ENCODE measurements around the gene SUPT3H.

The SUPT3H gene

GRCh38 chr6:45086360-45087084, 291.2 kb downstream of the SUPT3H start:
- Histone ChIP-seq H3K36me3 (ENCODE audit: control insufficient read depth in 2 of 2, insufficient read depth in 2 of 2, low read length in 2 of 2) (no peaks in the 10 kb centered on the region), H3K9me3 (ENCODE audit: control insufficient read depth in 2 of 2, low read length in 2 of 2) (no peaks in the 10 kb centered on the region), H3K4me3 (ENCODE audit: low read length in 2 of 2) (no peak overlapping the region), H3K4me1 (ENCODE audit: control insufficient read depth, insufficient read depth, low read length) (no peaks in the 10 kb centered on the region), H3K9ac (ENCODE audit: low read length in 2 of 2) (no peak overlapping the region), H3K27ac (ENCODE audit: low read length) (no peak overlapping the region), H3K27me3 (ENCODE audit: control insufficient read depth in 1 of 2, insufficient read depth in 2 of 2, low read length in 2 of 2) (no peaks in the 10 kb centered on the region)

DNA sequence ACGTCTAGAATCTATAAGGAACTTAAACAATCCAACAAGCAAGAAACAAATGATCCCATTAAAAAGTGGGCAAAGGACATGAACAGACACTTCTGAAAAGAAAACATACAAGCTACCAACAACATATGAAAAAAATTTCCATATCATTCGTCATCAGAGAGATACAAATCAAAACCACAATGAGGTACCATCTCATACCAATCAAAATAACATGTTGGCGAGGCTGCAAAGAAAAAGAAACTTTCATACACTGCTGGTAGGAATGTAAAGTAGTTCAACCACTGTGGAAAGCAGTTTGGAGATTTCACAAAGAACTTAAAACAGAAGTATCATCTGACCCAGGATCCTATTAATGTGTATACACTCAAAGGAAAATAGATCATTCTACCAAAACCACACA, 293.5 kb downstream of the SUPT3H start:
- H3K9me3 ChIP-seq (ENCODE audit: control insufficient read depth in 2 of 2, low read length in 2 of 2), result no peaks in the 10 kb centered on the region
- H3K36me3 ChIP-seq (ENCODE audit: control insufficient read depth in 2 of 2, insufficient read depth in 2 of 2, low read length in 2 of 2), result no peaks in the 10 kb centered on the region
- H3K27me3 ChIP-seq (ENCODE audit: control insufficient read depth in 1 of 2, insufficient read depth in 2 of 2, low read length in 2 of 2), result no peaks in the 10 kb centered on the region
- H3K4me1 ChIP-seq (ENCODE audit: control insufficient read depth, insufficient read depth, low read length), result no peaks in the 10 kb centered on the region
- H3K9ac ChIP-seq (ENCODE audit: low read length in 2 of 2), result no peak overlapping the region
- no peak overlapping the region for H3K4me3 ChIP-seq (ENCODE audit: low read length in 2 of 2)
- H3K27ac ChIP-seq (ENCODE audit: low read length), result no peak overlapping the region

GRCh38 chr6:45082091-45082490, 295.6 kb downstream of the SUPT3H start:
- H3K9me3 ChIP-seq (ENCODE audit: control insufficient read depth in 2 of 2, low read length in 2 of 2), result peaks cover 0 to 7% of the 10 kb centered on the region in 2 donors
- no peaks in the 10 kb centered on the region for H3K36me3 ChIP-seq (ENCODE audit: control insufficient read depth in 2 of 2, insufficient read depth in 2 of 2, low read length in 2 of 2)
- H3K4me3 ChIP-seq (ENCODE audit: low read length in 2 of 2), result no peak overlapping the region
- H3K27me3 ChIP-seq (ENCODE audit: control insufficient read depth in 1 of 2, insufficient read depth in 2 of 2, low read length in 2 of 2), result no peaks in the 10 kb centered on the region
- H3K9ac ChIP-seq (ENCODE audit: low read length in 2 of 2), result no peak overlapping the region
- H3K4me1 ChIP-seq (ENCODE audit: control insufficient read depth, insufficient read depth, low read length), result no peaks in the 10 kb centered on the region
- no peak overlapping the region for H3K27ac ChIP-seq (ENCODE audit: low read length)

DNA sequence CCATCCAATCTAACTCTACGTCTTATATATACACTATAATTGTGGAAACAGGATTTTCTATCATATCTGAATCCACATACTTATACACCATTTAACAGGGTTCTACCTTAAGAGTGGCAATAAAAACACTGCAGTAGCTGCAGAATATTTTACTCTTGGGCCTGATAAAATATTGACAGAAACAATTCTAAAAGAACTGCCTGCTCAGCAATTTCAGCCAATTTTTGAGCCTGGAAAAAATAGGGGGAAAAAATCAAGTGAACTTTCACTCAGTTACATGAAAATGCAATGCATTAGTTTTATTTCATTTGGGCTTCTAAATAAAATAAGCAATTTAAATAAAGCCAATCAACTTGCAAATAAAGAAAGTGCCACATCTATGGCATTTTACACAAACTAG, 296.1 kb downstream of the SUPT3H start:
- H3K27ac ChIP-seq (ENCODE audit: low read length), result no peak overlapping the region

DNA sequence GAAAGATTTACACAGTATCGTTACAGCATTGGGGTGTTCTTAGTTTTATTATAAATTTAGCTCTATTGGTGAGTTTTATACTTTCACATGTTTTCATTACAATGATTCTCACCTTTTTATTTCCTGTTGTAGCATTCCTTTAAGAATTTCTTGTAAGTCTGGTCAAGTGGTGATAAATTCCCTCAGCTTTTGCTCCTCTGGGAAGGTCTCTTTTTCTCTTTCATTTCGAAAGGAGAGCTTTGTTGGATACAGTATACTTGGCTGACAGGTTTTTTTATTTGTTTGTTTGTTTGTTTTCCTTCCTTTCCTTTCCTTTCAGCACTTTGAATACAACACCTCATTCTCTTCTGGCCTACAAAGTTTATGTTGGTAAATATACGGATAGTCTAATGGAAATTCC, 299.3 kb downstream of the SUPT3H start:
- peaks cover 0 to 7% of the 10 kb centered on the region in 2 donors for H3K9me3 ChIP-seq (ENCODE audit: control insufficient read depth in 2 of 2, low read length in 2 of 2)

More for the DNA sequence above, 296.1 kb downstream of the SUPT3H start:
- no peaks in the 10 kb centered on the region for H3K27me3 ChIP-seq (ENCODE audit: control insufficient read depth in 1 of 2, insufficient read depth in 2 of 2, low read length in 2 of 2)
- no peaks in the 10 kb centered on the region for H3K36me3 ChIP-seq (ENCODE audit: control insufficient read depth in 2 of 2, insufficient read depth in 2 of 2, low read length in 2 of 2)
- H3K9me3 ChIP-seq (ENCODE audit: control insufficient read depth in 2 of 2, low read length in 2 of 2), result peaks cover 0 to 7% of the 10 kb centered on the region in 2 donors
- no peak overlapping the region for H3K9ac ChIP-seq (ENCODE audit: low read length in 2 of 2)
- no peaks in the 10 kb centered on the region for H3K4me1 ChIP-seq (ENCODE audit: control insufficient read depth, insufficient read depth, low read length)
- H3K4me3 ChIP-seq (ENCODE audit: low read length in 2 of 2), result no peak overlapping the region

DNA sequence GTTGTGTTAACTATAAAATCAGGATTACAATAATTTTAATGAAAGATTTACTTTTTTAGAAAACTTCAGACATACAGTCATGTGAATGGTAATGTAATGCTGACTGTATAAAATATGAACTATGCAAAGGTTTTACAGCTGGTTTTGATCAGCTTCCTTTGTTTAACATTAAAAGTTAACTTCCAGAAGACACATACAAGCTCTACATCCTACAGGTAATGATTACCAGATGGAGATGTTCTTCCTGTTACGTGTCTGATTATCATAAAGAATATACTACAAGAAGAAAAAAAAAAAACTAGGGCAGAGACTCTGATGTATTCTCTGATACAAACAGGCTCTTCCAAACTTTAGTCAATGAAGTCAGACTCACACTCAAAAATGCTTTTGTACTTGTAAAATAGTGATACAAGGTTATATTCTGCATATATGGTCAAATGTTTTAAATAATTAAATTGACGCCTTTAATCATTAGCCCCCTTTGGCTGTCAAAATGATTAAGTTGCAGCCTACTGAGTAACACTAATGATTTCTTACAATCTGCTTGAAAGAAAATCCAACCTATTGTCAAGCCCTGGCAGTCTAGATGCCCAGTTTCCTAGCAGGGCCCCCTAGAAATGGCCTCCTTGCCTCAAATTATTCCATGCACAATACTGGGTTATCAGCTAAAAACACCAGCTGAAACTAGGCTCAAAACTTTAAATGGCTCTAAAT, 301.4 kb downstream of the SUPT3H start:
- Histone ChIP-seq H3K4me3 (ENCODE audit: low read length in 2 of 2) (no peak overlapping the region), H3K36me3 (ENCODE audit: control insufficient read depth in 2 of 2, insufficient read depth in 2 of 2, low read length in 2 of 2) (no peaks in the 10 kb centered on the region), H3K9me3 (ENCODE audit: control insufficient read depth in 2 of 2, low read length in 2 of 2) (peaks cover 0 to 7% of the 10 kb centered on the region in 2 donors), H3K27ac (ENCODE audit: low read length) (no peak overlapping the region), H3K27me3 (ENCODE audit: control insufficient read depth in 1 of 2, insufficient read depth in 2 of 2, low read length in 2 of 2) (no peaks in the 10 kb centered on the region), H3K9ac (ENCODE audit: low read length in 2 of 2) (no peak overlapping the region), H3K4me1 (ENCODE audit: control insufficient read depth, insufficient read depth, low read length) (no peaks in the 10 kb centered on the region)

More for the DNA sequence above, 299.3 kb downstream of the SUPT3H start:
- Histone ChIP-seq H3K27me3 (ENCODE audit: control insufficient read depth in 1 of 2, insufficient read depth in 2 of 2, low read length in 2 of 2) (no peaks in the 10 kb centered on the region), H3K4me1 (ENCODE audit: control insufficient read depth, insufficient read depth, low read length) (no peaks in the 10 kb centered on the region), H3K36me3 (ENCODE audit: control insufficient read depth in 2 of 2, insufficient read depth in 2 of 2, low read length in 2 of 2) (no peaks in the 10 kb centered on the region), H3K9ac (ENCODE audit: low read length in 2 of 2) (no peak overlapping the region), H3K27ac (ENCODE audit: low read length) (no peak overlapping the region), H3K4me3 (ENCODE audit: low read length in 2 of 2) (no peak overlapping the region)

DNA sequence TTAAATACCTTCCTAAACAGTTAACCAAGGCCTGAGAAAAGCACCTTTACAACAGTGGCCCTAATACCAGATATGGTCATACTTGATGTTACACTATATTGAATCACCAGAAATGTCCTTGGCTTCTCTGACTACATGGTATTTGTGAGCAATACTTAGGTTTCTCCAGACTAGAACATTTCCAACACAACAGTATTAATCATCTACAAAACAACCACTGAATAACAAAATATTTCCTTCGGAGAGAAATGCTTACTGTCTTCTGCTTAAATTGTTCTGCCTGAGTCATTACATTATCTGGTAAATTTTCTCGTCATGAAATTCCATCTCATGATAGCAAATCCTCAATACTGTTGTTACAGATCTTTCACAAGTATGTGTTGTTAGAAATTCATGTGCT, 302.5 kb downstream of the SUPT3H start:
- H3K9ac ChIP-seq (ENCODE audit: low read length in 2 of 2), result no peak overlapping the region
- H3K27ac ChIP-seq (ENCODE audit: low read length), result no peak overlapping the region
- no peaks in the 10 kb centered on the region for H3K4me1 ChIP-seq (ENCODE audit: control insufficient read depth, insufficient read depth, low read length)
- H3K36me3 ChIP-seq (ENCODE audit: control insufficient read depth in 2 of 2, insufficient read depth in 2 of 2, low read length in 2 of 2), result no peaks in the 10 kb centered on the region
- H3K9me3 ChIP-seq (ENCODE audit: control insufficient read depth in 2 of 2, low read length in 2 of 2), result peaks cover 0 to 7% of the 10 kb centered on the region in 2 donors
- H3K4me3 ChIP-seq (ENCODE audit: low read length in 2 of 2), result no peak overlapping the region
- H3K27me3 ChIP-seq (ENCODE audit: control insufficient read depth in 1 of 2, insufficient read depth in 2 of 2, low read length in 2 of 2), result no peaks in the 10 kb centered on the region

DNA sequence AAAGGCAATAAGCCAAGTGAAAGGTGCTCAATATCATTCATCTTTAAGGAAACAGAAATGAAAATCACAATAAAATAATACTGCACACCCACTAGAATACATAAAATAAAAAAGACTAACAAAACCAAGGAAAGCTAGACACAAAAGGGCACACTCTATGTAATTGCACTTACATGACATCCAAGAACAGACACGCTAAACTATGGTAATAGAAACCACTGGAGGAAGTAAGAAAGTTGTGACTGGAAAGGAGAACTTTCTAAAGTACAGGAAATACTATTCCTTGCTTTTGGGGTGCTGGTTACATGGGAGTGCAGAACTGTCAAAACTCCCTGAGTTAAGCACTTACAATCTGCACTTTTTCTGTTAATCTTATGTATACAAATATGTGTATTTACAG, 303.3 kb downstream of the SUPT3H start:
- H3K27me3 ChIP-seq (ENCODE audit: control insufficient read depth in 1 of 2, insufficient read depth in 2 of 2, low read length in 2 of 2), result no peaks in the 10 kb centered on the region
- H3K9ac ChIP-seq (ENCODE audit: low read length in 2 of 2), result no peak overlapping the region
- peaks cover 0 to 7% of the 10 kb centered on the region in 2 donors for H3K9me3 ChIP-seq (ENCODE audit: control insufficient read depth in 2 of 2, low read length in 2 of 2)
- H3K27ac ChIP-seq (ENCODE audit: low read length), result no peak overlapping the region
- H3K4me3 ChIP-seq (ENCODE audit: low read length in 2 of 2), result no peak overlapping the region
- H3K36me3 ChIP-seq (ENCODE audit: control insufficient read depth in 2 of 2, insufficient read depth in 2 of 2, low read length in 2 of 2), result no peaks in the 10 kb centered on the region
- H3K4me1 ChIP-seq (ENCODE audit: control insufficient read depth, insufficient read depth, low read length), result no peaks in the 10 kb centered on the region

DNA sequence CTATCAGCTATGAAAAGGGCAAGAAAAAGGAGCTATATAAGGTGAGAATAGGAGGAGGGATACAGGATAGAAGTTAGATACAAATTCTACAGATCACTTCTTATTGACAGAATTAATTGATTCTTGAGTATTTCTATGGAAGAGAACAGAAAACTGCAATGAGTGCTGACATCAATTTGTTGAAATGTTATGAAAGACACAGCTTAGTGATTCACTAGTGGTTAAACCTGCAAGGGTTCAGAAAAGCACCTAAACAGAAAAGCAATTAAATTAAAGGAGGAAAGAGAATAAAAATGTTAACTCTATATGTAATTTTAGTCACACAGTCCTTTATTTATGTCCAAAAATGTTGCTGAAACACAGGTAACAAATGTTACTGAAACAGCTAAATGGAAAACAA, 304.0 kb downstream of the SUPT3H start:
- Histone ChIP-seq H3K27ac (ENCODE audit: low read length) (no peak overlapping the region), H3K9me3 (ENCODE audit: control insufficient read depth in 2 of 2, low read length in 2 of 2) (peaks cover 0 to 4% of the 10 kb centered on the region in 2 donors), H3K4me3 (ENCODE audit: low read length in 2 of 2) (no peak overlapping the region), H3K4me1 (ENCODE audit: control insufficient read depth, insufficient read depth, low read length) (no peaks in the 10 kb centered on the region), H3K27me3 (ENCODE audit: control insufficient read depth in 1 of 2, insufficient read depth in 2 of 2, low read length in 2 of 2) (no peaks in the 10 kb centered on the region), H3K36me3 (ENCODE audit: control insufficient read depth in 2 of 2, insufficient read depth in 2 of 2, low read length in 2 of 2) (no peaks in the 10 kb centered on the region), H3K9ac (ENCODE audit: low read length in 2 of 2) (no peak overlapping the region)

DNA sequence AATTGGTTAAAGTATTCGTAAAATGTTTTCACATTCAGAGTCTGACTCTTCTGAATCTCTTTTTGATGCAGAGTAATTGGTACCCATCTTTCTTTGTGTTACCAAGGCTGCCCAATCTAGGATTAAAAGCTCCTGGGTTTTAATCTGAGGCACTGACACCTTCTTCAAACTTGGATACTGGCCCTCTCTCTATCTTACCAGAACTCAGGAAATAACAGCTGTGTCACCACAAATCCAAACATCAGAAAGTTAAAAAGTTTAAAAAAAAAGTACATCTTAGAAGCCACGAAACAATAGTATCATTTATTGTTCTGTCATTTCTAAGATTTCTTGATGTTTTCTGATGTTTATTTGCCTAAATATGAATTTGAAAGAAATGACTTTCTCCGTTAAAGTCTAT, 305.1 kb downstream of the SUPT3H start:
- H3K4me1 ChIP-seq (ENCODE audit: control insufficient read depth, insufficient read depth, low read length), result no peaks in the 10 kb centered on the region
- no peak overlapping the region for H3K4me3 ChIP-seq (ENCODE audit: low read length in 2 of 2)
- H3K36me3 ChIP-seq (ENCODE audit: control insufficient read depth in 2 of 2, insufficient read depth in 2 of 2, low read length in 2 of 2), result no peaks in the 10 kb centered on the region
- no peaks in the 10 kb centered on the region for H3K9me3 ChIP-seq (ENCODE audit: control insufficient read depth in 2 of 2, low read length in 2 of 2)
- no peak overlapping the region for H3K27ac ChIP-seq (ENCODE audit: low read length)
- no peaks in the 10 kb centered on the region for H3K27me3 ChIP-seq (ENCODE audit: control insufficient read depth in 1 of 2, insufficient read depth in 2 of 2, low read length in 2 of 2)
- H3K9ac ChIP-seq (ENCODE audit: low read length in 2 of 2), result no peak overlapping the region

DNA sequence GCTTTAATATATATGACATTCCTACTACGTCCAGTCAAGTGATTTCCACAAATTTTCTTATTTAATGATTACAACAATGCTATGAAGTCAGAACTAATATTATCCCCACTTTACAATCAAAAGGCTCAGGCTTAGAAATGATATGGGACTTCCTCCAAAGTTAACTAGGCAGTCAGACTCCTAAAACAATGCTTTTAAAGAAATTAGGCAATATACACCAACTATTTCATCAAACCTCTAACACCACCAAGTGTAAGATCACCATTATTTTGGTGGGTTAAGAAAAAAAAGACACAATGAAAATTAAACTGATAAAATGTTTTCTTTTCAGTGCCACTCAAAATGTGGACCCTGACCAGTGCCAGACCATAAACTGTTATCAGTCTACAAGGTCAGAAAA, 305.7 kb downstream of the SUPT3H start:
- H3K4me1 ChIP-seq (ENCODE audit: control insufficient read depth, insufficient read depth, low read length), result no peaks in the 10 kb centered on the region
- H3K27me3 ChIP-seq (ENCODE audit: control insufficient read depth in 1 of 2, insufficient read depth in 2 of 2, low read length in 2 of 2), result no peaks in the 10 kb centered on the region
- no peak overlapping the region for H3K9ac ChIP-seq (ENCODE audit: low read length in 2 of 2)
- H3K36me3 ChIP-seq (ENCODE audit: control insufficient read depth in 2 of 2, insufficient read depth in 2 of 2, low read length in 2 of 2), result no peaks in the 10 kb centered on the region
- H3K4me3 ChIP-seq (ENCODE audit: low read length in 2 of 2), result no peak overlapping the region
- no peaks in the 10 kb centered on the region for H3K9me3 ChIP-seq (ENCODE audit: control insufficient read depth in 2 of 2, low read length in 2 of 2)
- no peak overlapping the region for H3K27ac ChIP-seq (ENCODE audit: low read length)
